HG03039 (cell line): ENCODE results near the gene SLC37A3.
"Not testable (repeated sequence)": the region's sequence is repeated elsewhere in the genome, so short reads cannot be mapped to it uniquely, and the experiment has no call there.

Experiments
- ATAC-seq: cut with Tn5 transposase; IDR thresholded peaks from one replicate; pipeline ENCODE4 v1.9.1; 2021; ENCODE audit warnings: mild to moderate bottlenecking, moderate library complexity; ENCODE audit not compliant: unreplicated experiment

Gene SLC37A3

DNA sequence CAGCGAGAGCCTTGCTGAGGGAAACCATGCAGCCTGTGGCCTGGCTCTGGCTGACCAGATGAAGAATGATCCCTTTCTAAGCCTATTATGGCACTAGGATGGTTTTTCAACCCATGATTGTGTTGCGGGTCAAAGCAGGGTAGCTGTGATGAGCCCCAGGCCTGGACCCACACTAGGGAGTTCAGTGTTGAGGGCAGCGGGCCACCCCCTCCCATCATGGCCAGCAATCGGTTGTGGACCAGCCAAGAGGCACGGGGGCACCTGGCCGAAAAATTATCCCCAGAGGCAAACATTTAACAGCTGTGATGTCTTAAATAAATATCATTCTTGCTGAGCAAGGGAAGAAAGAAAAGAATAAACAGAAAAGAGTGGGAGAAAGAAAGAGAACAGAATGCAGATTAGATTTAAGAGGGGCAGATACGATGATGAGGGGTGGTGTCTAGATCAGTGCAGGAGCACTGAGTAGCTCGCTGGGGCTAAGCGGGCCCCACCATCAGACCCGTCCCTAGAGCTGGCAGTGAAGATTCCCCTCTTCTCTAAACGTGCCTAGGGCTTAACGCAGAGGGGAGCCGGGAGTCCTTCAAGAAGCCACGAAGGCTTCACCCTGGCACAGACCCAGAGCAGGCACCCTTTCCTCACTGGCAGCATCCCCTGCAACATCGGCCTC is 82.7 kb downstream of the SLC37A3 start:
- no peak for ATAC-seq

DNA sequence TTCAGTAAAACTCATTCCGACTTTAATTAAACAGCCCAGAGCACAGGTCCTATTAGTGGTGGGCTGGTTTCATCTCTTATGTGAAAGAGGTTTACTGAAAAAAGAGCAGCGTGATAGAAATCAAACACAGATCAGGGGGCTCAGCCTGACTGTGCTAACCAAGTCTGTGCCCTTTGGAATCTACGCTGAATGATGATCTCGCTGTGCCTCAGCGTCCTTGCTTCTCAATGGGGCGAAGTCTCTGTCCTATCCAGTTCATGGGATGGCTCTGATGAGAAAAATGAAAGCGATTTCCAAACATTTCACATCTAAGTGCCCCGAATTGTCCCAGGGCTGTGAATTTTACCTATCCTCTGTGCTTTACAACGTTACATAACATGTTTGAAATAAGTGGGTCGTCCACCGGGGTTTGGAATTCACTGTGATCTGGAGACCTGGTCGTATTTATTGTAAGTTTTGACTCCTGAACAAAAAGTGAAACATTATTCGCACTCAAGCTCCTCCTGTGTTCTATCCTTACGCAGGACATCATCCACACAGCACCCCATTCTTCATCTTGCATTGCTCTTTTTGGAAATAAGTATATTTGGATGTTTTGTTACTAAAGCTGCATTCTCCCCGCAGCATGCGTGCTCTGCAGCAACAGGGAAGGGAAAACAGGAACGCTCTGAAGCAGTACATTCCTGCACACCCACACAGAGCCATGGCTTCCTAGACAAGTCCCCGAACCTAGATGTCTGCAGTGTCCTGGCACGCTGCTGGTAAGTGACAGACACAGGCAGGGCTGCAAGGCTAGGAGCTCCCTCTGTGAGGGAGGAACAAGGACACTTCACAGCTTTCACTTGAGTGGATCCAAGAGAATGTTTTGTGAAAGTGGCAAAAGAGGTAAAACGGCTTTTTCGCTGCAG is 83.5 kb downstream of the SLC37A3 start:
- no peak for ATAC-seq

DNA sequence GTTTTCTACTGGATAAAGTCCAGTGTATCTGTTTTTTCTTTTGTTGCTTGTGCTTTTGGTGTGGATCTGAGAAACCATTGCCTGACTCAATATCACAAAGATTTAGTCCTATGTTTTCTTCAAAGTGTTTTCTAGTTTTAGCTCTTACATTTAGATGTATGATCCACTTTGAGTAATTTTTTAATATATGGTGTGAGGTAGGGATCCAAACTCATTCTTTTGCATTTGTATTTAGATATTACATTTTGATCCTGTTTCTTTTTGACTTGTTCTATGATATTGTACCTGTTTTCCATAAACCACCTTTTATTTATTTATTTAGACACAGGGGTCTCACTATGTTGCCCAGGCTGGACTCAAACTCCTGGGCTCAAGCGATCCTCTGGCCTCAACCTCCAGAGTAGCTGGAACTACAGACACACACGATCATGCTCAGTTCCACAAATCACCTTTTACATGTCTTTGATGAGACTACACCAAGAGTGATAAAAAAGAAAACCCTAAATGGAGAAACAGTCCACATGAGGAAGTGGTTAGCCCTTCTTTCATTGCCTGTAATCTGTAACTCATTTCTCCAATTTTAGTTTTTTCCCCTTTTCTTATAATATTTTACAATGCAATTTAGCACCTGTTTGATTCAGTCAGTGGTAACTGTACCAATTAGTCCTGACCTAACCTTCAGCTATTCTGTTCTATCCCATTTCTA is 86.0 kb downstream of the SLC37A3 start:
- ATAC-seq = no peak

DNA sequence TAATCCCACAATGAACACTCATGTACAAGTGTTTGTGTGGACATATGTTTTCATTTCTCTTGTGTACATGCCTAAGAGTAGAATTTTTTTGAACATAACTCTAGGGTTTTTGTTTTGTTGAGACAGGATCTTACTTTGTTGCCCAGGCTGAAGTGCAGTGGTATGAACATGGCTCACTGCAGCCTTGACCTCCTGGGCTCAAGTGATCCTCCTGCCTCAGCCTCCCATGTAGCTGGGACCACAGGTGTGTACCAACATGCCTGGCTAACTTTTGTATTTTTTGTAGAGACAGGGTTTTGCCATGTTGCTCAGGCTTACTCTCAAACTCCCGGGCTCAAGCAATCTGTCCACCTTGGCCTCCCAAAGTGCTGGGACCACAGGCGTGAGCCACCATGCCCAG is 87.2 kb downstream of the SLC37A3 start:
- ATAC-seq = not testable (repeated sequence)

DNA sequence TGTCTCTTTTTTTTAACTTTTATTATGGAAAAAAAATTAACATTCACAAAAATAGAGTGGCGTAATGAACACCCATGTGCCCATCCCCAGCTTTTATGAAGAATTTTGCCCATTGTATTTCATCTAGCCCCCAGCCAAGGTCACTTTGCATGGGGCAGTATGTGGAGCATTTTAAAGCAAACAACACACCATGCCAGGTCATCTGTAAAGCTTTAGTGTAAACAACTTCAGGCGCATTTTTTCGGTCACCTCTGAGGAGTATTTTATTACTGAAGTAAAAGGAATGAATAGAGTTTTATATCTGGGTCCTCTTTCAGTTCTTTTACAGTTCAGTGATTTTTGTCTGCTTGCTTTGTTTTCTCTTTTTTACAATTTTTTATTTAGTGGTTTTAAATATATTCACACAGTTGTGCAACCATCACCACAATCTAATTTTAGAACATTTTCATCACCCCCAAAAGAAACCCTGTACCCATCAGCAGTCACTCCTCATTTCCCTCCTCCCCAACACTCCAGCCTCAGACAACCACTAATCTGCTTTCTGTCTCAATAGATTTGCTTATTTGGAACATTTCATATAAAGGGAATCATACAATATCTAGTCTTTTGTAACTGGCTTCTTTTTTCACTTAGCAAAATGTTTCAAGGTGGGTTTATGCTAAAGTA is 87.9 kb downstream of the SLC37A3 start:
- ATAC-seq = no peak

DNA sequence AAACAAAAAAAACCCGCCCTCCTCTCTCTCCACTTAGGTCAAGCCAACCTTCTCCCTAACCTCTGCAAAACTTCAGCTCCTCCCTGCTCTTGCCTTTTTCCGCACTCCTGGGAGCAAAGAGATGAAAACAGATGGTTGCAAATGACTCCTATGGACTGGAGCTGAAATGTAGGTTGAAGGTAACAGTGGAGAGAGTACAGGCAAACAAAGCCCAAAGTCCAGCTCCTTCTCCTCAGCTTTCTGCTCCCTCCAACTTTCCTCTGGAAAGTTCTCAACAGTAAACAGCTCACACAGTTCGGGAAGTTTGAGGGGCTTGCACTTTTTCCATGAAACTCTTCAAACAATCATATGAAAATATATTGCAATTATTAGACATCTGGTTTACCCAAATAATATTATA is 90.3 kb downstream of the SLC37A3 start:
- no peak for ATAC-seq

DNA sequence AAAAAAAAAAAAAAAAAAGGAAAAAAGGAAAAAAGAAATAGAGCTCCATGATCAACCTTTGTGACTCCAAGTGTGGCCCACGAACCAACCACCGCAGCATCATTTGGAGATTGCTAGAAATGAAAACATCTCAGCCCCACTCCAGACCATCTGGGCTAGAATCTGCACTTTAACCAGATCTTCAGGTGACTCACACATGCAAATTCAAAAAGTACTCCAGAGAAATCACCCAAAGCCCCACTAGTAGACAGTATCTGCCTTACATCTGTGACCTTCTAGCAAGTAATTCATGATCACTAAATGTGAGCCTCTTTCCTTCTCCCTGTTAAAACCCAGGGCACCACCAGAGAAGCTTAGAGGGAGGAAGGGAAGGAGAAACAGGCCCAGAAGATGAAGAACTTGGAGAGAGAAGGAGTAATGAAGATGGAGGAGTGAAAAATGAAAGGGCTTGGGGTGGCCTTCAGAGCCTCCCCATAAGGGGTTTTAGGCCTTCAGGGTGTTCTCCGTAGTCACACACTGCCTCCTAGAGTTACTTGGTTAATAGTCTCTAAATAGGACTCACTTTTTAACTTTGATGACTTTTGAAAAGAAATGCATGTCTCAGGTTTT is 94.0 kb downstream of the SLC37A3 start:
- ATAC-seq = no peak

DNA sequence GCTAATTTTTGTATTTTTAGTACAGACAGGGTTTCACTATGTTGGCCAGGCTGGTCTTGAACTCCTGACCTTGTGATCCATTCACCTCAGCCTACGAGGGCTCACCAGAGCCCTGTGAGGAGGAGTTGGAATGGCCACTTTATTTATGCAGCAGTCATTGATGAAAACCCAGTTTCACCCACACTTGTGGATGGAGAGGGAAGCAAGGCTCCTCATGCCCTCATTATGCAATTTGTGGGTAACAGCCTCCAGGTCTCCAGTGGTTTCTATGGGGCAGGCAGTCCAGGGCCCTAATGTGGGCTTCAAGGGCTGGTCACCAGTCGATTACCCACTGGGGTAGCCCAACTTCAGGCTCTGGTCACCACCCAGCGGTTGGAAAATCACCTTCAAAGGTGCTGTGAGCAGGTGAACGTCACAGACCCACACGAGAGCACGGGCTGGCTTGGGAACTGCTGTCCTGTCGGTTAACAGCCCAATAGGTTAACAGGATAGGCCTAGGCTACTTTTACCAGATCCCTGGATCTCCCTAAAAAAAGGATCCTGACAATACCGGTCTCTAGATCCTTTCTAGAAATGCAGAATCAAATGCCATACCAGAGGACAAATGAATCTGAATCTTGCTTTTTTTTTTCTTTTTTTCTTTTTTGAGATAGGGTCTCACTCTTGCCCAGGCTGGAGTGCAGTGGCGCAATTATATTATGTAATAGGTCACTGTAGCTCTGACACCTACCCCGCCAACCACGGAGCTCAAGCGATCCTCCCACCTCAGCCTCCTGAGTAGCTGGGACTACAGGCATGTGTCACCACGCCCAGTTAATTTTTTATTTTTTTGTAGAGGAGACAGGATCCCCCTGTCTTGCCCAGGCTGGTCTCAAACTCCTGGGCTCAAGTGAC is 97.8 kb downstream of the SLC37A3 start:
- no peak for ATAC-seq

DNA sequence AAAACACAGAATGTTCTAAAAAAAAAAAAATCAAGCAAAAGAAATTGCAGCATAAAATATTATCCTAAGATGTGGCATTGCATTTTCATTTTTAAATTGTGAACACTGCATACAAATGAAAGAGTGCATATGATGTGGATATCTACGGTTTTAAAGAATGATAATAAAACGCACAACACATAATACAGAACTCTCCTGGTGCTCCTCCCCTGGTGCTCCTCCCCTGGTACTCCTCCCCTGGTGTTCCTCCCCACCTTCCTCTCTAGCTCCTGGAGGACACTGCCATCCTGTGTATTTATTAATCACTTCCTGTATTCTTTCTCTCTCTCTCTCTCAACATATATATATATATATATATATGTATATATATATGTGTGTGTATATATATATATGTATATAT is 100.1 kb downstream of the SLC37A3 start:
- no peak for ATAC-seq

DNA sequence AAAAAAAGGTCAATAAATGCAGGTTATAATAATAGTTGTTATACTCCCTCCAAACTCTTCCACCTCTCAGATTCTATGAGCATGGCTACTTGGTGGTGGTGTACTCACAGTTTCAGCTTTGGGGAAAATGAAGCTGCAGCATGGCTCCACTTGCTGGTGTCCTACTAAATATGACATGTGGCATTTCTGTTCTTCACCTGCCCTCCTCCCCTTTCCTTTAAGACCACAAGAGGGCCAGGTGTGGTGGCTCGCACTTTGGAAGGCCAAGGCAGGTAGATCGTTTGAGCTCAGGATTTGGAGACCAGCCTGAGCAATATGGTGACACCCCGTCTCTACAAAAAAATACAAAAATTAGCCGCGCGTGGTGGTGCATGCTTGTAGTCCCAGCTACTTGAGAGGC is 101.1 kb downstream of the SLC37A3 start:
- ATAC-seq = no peak

DNA sequence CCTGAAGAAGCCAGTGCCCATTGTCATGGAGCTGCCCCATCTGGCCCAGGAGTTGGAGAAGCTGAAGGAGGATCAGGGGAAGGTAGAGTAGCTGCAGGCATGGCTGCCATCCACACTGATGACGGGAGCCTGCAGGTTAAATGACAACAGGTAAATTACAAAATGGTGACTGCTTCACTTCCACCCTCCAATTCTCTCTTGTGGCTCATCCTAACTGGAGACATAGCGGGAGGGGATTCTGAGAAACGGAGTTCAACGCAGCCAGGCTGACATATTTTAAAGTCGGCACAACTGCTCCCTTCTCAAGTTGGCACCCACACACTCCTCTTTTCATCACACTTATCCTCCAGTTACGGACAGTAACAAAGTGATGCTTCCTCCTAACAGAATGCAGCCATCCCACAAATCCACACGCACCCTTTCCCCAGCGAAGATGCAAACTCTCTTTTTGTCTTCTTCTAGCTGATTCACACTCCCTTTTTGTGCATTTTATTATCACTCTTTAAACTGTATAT is 103.0 kb downstream of the SLC37A3 start:
- ATAC-seq = no peak

DNA sequence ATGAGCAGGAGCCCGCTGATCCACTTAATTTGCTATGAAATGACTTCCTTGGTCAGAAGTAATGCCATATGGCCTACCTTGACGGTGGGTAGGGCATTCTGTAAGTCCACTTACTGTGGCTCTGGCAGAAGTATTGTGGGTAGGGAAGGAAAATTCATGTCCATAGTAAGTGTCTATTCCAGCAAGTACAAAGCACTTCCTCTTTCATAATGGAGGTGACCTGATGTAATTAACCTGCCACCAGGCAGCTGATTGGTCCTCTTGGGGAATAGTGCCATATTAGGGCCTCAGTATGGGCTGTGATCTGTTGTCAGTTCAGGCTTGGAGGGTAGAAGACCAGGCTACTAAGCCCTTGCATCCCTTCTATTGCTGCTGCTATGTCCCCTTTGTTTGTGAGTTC is 103.9 kb downstream of the SLC37A3 start:
- no peak for ATAC-seq

DNA sequence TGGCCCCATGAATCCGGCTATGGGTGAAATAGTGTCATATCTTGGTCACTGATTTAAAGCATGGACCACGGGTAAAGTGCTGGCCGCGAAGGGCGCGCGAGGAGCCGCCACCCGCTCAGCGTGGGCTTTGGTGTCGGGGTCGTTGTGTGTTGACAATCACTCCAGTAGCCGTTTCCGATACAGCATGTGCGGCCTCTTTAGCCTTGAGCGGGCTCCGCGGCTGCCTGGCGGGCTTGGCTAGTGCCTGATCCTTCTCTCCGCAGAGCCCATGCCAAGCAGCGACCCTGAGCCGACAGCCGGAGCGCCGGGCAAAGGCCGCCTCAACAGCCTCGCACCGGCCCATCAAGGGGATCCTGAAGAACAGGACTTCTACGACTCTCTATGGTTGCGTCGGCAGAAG is 105.9 kb downstream of the SLC37A3 start:
- ATAC-seq = no peak

DNA sequence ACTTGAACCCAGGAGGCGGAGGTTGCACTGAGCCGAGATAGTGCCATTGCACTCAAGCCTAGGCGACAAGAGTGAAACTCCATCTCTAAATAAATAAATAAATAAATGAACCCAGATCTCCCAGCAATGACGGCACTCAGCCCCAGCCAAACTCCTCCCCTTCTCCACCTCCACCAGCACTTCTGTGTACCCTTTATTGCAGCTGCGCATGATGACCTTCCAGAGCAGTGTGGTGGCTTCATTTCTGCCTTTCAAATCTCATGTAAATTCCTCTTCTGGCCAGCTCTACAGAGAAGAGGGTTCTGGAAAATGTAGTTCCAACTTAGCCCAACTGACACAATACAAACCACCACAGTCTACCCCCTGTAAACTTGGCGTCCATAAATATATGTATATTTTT is 108.5 kb downstream of the SLC37A3 start:
- ATAC-seq = no peak

DNA sequence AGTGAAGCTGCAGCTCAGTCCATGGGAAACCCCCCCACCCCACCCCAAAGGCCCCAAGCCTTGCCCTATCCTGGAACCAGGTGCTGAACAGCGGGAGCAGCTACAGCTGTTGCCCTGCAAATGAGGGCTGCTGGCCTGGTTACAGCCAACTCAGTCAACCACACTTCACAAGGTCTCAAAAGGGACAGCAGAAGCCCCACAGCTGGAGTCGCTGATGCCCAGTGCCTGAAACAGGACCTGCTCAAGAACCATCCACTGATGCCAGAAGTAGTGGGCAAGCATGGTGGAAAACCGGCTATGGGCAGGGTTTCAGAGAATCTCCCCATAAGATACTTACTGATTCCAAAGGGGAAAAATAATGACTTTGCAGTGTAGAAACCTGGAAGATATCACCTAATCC is 110.3 kb downstream of the SLC37A3 start:
- no peak for ATAC-seq

DNA sequence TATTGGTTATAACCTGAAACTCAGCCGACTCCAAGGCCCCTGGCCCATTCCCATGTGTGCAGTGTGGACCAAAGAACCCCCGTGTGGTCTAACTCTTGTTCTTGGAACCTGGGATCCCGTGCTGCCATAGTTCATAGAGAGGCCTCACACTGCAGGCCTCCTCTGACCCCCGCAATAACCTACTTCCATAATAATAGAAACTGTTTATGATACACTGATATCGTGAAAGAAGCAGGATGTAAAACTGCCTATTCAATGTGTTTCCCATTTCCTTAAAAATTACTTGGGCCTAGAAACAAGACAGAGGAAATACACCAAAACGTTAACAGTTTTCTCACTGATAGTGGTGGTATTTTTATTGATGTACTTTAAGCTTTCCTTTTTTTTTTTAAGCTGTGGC is 112.4 kb downstream of the SLC37A3 start:
- ATAC-seq = no peak

DNA sequence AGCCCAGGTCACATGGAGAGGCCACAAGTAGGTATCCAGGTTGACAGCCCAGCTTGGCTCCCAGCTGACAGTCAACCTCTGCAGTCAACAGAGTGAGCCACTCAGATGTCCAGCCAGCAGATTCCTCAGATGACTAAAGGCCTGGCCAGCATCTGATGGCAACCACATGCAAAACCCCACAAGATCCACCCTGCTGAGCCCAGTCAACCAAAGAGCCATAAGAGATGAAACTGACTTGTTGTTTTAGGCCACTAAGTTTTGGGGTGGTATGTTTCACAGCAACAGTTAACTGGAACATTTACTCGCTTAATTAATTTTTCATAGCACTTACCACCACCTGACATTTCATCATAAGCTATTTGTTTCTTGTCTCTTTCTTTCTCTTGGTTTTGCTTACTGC is 114.3 kb downstream of the SLC37A3 start:
- no peak for ATAC-seq
